GM21528 (cell line): Measurements from ENCODE around the gene MAJIN.

ENCODE experiments used
- ATAC-seq: cut with Tn5 transposase; IDR thresholded peaks from one replicate; pipeline ENCODE4 v1.9.1; 2021; ENCODE audit warnings: mild to moderate bottlenecking, moderate library complexity; ENCODE audit not compliant: unreplicated experiment, low FRiP score

Gene MAJIN

GRCh38 chr11:64916040-64916774 is 55.7 kb downstream of the MAJIN start:
- no peak for ATAC-seq

DNA sequence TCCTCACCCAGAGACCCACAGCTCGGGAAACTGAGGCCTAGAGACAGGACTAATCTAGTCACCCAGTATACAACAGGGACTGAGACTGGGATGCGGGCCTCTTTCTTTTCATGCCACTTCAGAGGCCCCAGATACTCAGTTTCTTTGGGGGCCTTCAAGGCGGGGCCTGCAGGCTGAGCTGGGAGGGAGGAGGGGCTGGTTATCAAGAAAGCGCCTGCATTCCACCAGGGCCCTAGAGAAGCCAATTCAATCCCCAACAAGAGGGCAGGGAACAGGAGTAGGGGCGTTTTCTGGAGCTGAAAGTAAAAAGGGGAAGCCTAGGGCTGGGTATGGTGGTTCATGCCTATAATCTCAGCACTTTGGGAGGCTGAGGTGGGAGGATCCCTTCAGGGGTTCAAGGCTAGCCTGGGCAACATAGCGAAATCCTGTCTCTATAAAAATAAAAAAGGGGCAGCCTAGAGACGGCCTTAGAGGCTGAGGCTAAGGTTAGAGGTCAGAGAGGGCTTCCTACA is 56.5 kb downstream of the MAJIN start:
- no peak for ATAC-seq

GRCh38 chr11:64914123-64914522 is 57.8 kb downstream of the MAJIN start:
- no peak for ATAC-seq

DNA sequence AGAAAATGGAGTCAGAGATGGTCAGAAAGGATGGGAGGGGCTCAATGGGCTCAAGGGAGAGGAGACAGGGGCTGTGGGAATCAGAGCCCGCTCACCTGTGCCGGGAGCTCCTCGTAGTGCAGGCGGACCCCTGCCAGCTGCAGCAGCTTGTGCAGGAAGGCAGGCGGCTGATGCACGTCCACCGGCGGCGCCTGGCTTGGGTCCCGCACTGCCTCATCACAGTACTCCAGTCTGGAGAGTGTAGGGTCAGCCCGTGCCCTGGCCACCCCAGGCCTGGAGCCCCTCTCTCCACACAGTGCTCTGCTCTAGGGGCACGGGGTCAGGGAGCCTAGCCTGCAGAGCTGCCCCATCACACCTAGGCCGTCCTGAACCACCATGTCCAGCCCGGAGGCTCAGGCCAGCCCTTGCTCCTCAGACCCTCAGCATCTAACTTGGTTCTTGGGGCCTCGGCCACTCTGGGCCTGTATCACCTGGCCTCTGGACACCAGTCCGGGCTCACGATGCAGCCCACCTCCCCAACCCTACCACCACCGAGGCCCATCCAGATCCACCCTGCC is 58.7 kb downstream of the MAJIN start:
- ATAC-seq = no peak

- ATAC-seq = no peak
Measured at GRCh38 chr11:64911689-64912088, 60.2 kb downstream of the MAJIN start.

GRCh38 chr11:64911142-64911541 is 60.8 kb downstream of the MAJIN start:
- ATAC-seq = no peak

DNA sequence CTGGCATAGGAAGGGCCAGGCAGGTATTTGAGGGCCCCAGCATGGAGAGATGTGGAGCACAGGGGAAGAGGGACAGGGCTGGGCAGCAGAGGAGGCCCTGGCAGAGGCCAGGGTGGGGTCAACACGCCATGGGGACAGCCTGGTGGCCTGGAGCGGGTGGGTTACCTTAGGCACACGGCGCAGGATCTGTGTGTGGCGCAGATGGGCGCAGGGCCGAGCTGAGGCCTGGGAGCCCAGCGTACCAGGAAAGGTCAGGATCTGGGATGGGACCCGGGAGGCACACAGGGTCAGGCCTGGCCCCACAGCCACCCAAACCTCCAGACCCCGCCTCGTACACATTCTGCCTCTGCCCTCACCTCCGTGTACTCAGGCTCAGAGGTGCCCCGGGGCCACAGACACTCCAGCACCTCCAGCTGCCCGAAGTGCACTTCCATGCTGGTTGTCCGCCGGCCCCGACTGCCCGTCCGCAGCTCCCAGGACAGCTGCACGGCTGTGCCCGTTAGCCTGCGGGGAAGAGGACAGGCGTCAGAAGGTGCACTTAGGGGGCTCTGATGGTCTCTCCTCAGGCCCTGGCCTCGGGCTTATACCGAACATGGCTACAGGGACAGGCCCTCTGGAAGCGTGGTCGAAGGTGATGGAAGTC is 61.3 kb downstream of the MAJIN start:
- no peak for ATAC-seq

- no peak for ATAC-seq
Measured at GRCh38 chr11:64909653-64910343, 62.1 kb downstream of the MAJIN start.

GRCh38 chr11:64908766-64909165 is 63.1 kb downstream of the MAJIN start:
- ATAC-seq = no peak

DNA sequence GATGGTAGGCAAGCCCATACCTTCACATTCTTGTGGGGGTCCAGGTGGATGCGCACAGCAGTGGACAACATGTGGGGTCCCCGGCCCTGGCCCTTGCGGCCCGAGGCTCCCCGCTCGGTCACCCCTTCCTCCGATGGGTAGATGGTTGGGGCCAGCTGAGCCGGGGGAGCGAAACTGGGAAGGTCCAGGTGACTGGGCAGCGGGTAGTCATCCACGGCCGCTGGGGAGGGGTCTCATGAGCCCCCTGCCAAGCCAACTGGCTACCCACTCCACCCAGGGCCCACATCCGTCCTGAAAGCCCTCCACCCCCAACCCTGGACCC is 65.6 kb downstream of the MAJIN start:
- ATAC-seq = no peak

- no peak for ATAC-seq
Measured at GRCh38 chr11:64905516-64906313, 66.2 kb downstream of the MAJIN start.

- ATAC-seq = no peak
Measured at GRCh38 chr11:64903291-64903833, 68.5 kb downstream of the MAJIN start.

GRCh38 chr11:64902102-64902900 is 69.6 kb downstream of the MAJIN start:
- no peak for ATAC-seq

DNA sequence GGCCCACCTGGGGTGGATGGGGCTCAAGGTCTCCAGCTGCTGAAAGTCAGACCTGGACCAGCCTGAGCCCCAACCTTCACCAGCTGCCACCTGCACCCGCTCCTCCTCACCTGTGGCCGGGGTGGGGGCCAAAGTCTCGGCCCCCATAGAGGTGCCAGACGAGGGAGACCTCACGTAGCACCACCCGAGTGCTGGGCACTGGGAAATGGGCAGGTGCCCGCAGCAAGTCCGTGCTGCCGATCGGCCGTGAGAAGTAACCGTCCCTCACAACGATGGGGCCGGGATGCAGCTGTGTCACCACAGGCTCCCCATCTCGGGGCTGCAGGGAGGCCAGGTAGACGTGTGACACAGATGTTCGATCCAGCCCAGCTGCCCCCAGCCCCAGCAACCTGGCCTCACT is 71.1 kb downstream of the MAJIN start:
- ATAC-seq = no peak

DNA sequence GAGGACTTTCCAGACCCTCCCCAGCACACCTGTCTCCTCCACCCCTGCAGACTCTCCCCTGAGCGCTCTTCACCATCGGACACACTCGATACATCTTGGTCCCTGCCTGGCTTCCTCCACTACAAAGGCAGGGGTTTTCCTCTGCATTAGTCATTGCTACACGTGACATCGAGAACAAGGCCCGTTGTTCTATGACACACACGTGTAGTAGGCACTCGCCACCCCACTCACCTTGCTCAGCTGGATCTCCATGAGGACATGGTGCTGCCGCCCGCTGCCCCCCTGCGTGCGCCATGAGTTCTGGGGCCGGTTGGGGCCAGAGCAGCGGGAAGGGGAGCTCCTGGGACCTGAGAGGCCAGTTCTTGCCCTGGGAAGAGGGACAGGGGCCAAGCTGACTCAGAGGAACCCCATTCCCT is 71.6 kb downstream of the MAJIN start:
- ATAC-seq = no peak

DNA sequence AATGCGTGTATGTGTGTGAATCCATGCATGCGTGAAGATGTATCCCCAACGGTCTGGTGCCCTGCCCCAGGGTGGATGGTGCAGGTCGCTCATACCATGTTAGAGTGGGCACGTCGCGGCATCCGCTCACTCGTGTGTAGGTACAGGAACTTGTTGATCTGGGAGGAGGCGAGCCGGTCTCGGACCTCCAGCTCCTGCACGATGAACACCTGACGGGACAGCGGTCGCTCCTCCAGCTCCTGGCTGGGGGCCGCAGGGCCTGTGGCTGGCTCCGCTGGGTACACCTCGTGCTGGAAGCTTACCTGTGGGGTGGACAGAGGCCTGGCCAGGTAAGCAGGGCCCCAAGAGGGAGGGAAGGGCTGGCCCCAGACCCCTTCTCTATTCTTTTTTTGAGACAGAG is 73.4 kb downstream of the MAJIN start:
- ATAC-seq = no peak

DNA sequence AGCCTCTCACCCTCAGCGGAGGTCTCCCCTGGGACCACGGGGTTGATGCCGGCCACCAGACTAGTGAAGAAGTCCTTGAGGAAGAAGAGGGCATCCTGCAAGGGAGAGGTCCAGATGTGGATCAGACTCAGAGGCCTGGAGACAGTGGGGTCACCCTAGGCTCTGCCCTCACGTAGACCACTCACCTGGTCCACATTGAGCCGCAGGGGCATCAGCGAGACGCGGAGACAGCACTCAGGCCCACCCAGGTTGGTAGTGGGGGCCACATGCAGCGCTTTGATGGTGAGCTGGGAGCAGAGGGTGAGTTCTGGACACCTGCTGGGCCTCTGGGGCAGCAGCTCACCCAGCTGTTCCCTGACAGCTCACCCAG is 73.8 kb downstream of the MAJIN start:
- no peak for ATAC-seq

- no peak for ATAC-seq
Measured at GRCh38 chr11:64897381-64898075, 74.4 kb downstream of the MAJIN start.

GRCh38 chr11:64896448-64897022 is 75.4 kb downstream of the MAJIN start:
- ATAC-seq = no peak
